ENCODE data around the gene IL36RN. TPM values are rescaled to one million over a fixed set of nuclear protein-coding genes. Genes with fewer than 3 reads are reported as not detected.

Gene IL36RN
- total and polyA plus RNA-seq, 12 donors, result not detected

GRCh38 chr2:113052396-113052917 lies 6.5 kb upstream of the IL36RN start, which contains the start of gene IL36B:
Gene IL36B (minus strand): TSS chr2:113052867.
- H3K36me3 ChIP-seq (replicated peaks in 1 of 2), result no peaks in the 10 kb centered on the region
- H3K9me3 ChIP-seq (replicated peaks in 1 of 3), result no peaks in the 10 kb centered on the region
- H3K4me3 ChIP-seq, result no peak within 1 kb of the TSS
- no peak within 1 kb of the TSS for H3K27ac ChIP-seq
- TF ChIP-seq CTCF (IDR thresholded peaks at IDR 0.05), result no peak
- no peak for TF ChIP-seq POLR2A (IDR thresholded peaks at IDR 0.05)
- intact Hi-C loops (cut with DNase I), result no loop called here
- H3K27me3 ChIP-seq, result peaks cover 11% of the 10 kb centered on the region
- 59 to 71% (median 64%) methylated on average over 6 of the region's 6 CpGs for WGBS, 4 donors
- no peaks in the 10 kb centered on the region for H3K4me1 ChIP-seq (replicated peaks in 1 of 2)
- no peak for DNase-seq

- H3K9me3 ChIP-seq (replicated peaks in 1 of 3), result no peaks in the 10 kb centered on the region
- TF ChIP-seq POLR2A (IDR thresholded peaks at IDR 0.05) (no peak), CTCF (IDR thresholded peaks at IDR 0.05) (no peak)
- no peaks in the 10 kb centered on the region for H3K36me3 ChIP-seq (replicated peaks in 1 of 2)
- no peak overlapping the region for H3K27ac ChIP-seq
- DNase-seq, result no peak
- intact Hi-C loops (cut with DNase I), result no loop called here
- no peaks in the 10 kb centered on the region for H3K4me1 ChIP-seq (replicated peaks in 1 of 2)
- peaks cover 3% of the 10 kb centered on the region for H3K27me3 ChIP-seq
- WGBS, 4 donors, result 64 to 77% (median 72%) methylated on average over 3 of the region's 3 CpGs
- no peak overlapping the region for H3K4me3 ChIP-seq
Measured at GRCh38 chr2:113053666-113054065, 5.3 kb upstream of the IL36RN start.

- TF ChIP-seq CTCF (IDR thresholded peaks at IDR 0.05) (no peak), POLR2A (IDR thresholded peaks at IDR 0.05) (no peak)
- intact Hi-C loops (cut with DNase I), result no loop called here
- DNase-seq, result no peak
Measured at GRCh38 chr2:113054066-113054465, 4.9 kb upstream of the IL36RN start.

GRCh38 chr2:113056521-113056920 lies 2.5 kb upstream of the IL36RN start:
- intact Hi-C loops (cut with DNase I), result no loop called here
- TF ChIP-seq CTCF (IDR thresholded peaks at IDR 0.05) (no peak), POLR2A (IDR thresholded peaks at IDR 0.05) (no peak)
- WGBS, 4 donors, result 43 to 76% (median 69%) methylated on average over 1 of the region's 1 CpG

More at GRCh38 chr2:113054066-113054465, 4.9 kb upstream of the IL36RN start:
- Histone ChIP-seq H3K36me3 (replicated peaks in 1 of 2) (no peaks in the 10 kb centered on the region), H3K27ac (no peak overlapping the region), H3K4me3 (no peak overlapping the region), H3K9me3 (replicated peaks in 1 of 3) (no peaks in the 10 kb centered on the region), H3K27me3 (peaks cover 2% of the 10 kb centered on the region), H3K4me1 (replicated peaks in 1 of 2) (no peaks in the 10 kb centered on the region)

More at GRCh38 chr2:113056521-113056920, 2.5 kb upstream of the IL36RN start:
- DNase-seq, result no peak
- H3K27me3 ChIP-seq, result no peaks in the 10 kb centered on the region
- H3K36me3 ChIP-seq (replicated peaks in 1 of 2), result no peaks in the 10 kb centered on the region
- H3K9me3 ChIP-seq (replicated peaks in 1 of 3), result no peaks in the 10 kb centered on the region
- no peaks in the 10 kb centered on the region for H3K4me1 ChIP-seq (replicated peaks in 1 of 2)
- no peak overlapping the region for H3K27ac ChIP-seq
- no peak overlapping the region for H3K4me3 ChIP-seq

All from adrenal gland (tissue), 12 donors.